ENCODE results near the gene ZFYVE28.

- no peak for TF ChIP-seq CTCF (IDR thresholded peaks at IDR 0.05)
- TF ChIP-seq POLR2AphosphoS5 (IDR thresholded peaks at IDR 0.05; ENCODE audit: low read depth, low read length) = no peak
Measured at GRCh38 chr4:2245787-2246275, 172.6 kb downstream of the ZFYVE28 start.

All from SK-N-SH (cell line).